Hepatocyte (in vitro differentiated cells): Measurements from ENCODE around the gene EFCAB6. TPM values are rescaled to one million over a fixed set of nuclear protein-coding genes. Genes with fewer than 3 reads are reported as not detected.

Experiments
- DNase-seq: peaks from one replicate; pipeline ENCODE4 v3.0.0-alpha.2; 2016; ENCODE audit warnings: low spot score
- H2AFZ ChIP-seq: fragments of 200-600 bp; sonication (generic); 2 replicates; pipeline ENCODE4 v1.6.0; 2016; ENCODE audit warnings: antibody characterized with exemption, mild to moderate bottlenecking
- H3K27ac ChIP-seq: fragments of 200-600 bp; sonication (generic); 2 replicates; pipeline ENCODE4 v1.5.1; 2016; ENCODE audit warnings: mild to moderate bottlenecking
- H3K27me3 ChIP-seq: fragments of 200-600 bp; sonication (generic); 2 replicates; pipeline ENCODE4 v1.6.1; 2016
- H3K36me3 ChIP-seq: fragments of 200-600 bp; sonication (generic); replicated peaks from 2 replicates; pipeline ENCODE4 v1.5.1; 2016; ENCODE audit warnings: low read depth; ENCODE audit not compliant: insufficient read depth
- H3K4me1 ChIP-seq: fragments of 200-600 bp; sonication (generic); 2 replicates; pipeline ENCODE4 v1.5.1; 2016; ENCODE audit warnings: mild to moderate bottlenecking, moderate library complexity; ENCODE audit not compliant: insufficient read depth
- H3K4me2 ChIP-seq: fragments of 200-600 bp; sonication (generic); 2 replicates; pipeline ENCODE4 v1.6.0; 2016
- H3K4me3 ChIP-seq: fragments of 200-600 bp; sonication (generic); 2 replicates; pipeline ENCODE4 v1.5.1; 2016; ENCODE audit warnings: mild to moderate bottlenecking
- H3K79me2 ChIP-seq: fragments of 200-600 bp; sonication (generic); 2 replicates; pipeline ENCODE4 v1.6.0; 2017; ENCODE audit warnings: mild to moderate bottlenecking
- H3K9me2 ChIP-seq: fragments of 200-600 bp; sonication (generic); replicated peaks from 2 replicates; pipeline ENCODE4 v1.6.0; 2017; ENCODE audit warnings: mild to moderate bottlenecking; ENCODE audit not compliant: insufficient read depth
- H3K9me3 ChIP-seq: fragments of 200-600 bp; sonication (generic); 2 replicates; pipeline ENCODE4 v1.5.1; 2016; ENCODE audit warnings: low read depth, mild to moderate bottlenecking
- H4K20me1 ChIP-seq: fragments of 200-600 bp; sonication (generic); 2 replicates; pipeline ENCODE4 v1.6.0; 2016; ENCODE audit warnings: mild to moderate bottlenecking; ENCODE audit not compliant: insufficient read depth, poor library complexity, severe bottlenecking
- EZH2 ChIP-seq: fragments of 200-600 bp; sonication (generic); IDR thresholded peaks from 2 replicates; pipeline ENCODE4 v1.6.1; 2016; ENCODE audit warnings: antibody characterized with exemption, mild to moderate bottlenecking, borderline replicate concordance
- EZH2phosphoT487 ChIP-seq: fragments of 200-600 bp; sonication (generic); IDR thresholded peaks from one replicate; pipeline ENCODE4 v1.6.1; 2018; ENCODE audit warnings: antibody characterized with exemption, mild to moderate bottlenecking, low read depth, moderate library complexity; ENCODE audit not compliant: unreplicated experiment, severe bottlenecking
- WGBS: methylation state at CpG from one replicate; pipeline ENCODE4 v1.1.6; 2016; ENCODE audit warnings: low lambda C conversion rate; ENCODE audit errors: missing lambda C conversion rate; 5-methylcytosine and 5-hydroxymethylcytosine counted together
- polyA plus RNA-seq: library from polyadenylated mRNA; unstranded; fragments of >200 nt; fragmentation: Nextera tagmentation; extraction: Ambion mirVana; gene quantifications from 2 replicates; pipeline ENCODE4 v1.2.1, GENCODE V29; 2016
- total RNA-seq: library from RNA; depleted of rRNA; stranded (reverse); fragments of >200 nt; gene quantifications from 2 replicates; pipeline ENCODE4 v1.2.3, GENCODE V29; 2014
- TF ChIP-seq, protein P1 (sequence below): fragments of 200-600 bp; sonication (generic); IDR thresholded peaks from 2 replicates; pipeline ENCODE4 v1.5.1; 2016; ENCODE audit warnings: antibody characterized with exemption, mild to moderate bottlenecking; ENCODE audit not compliant: poor library complexity

EFCAB6 gene
- total and polyA plus RNA-seq, 2 experiments from 2014 or later, result 0.59 to 2.1 TPM

- Histone ChIP-seq H4K20me1 (no peaks in the 10 kb centered on the region), H3K79me2 (no peaks in the 10 kb centered on the region), H3K4me1 (no peaks in the 10 kb centered on the region), H3K4me2 (no peak overlapping the region), H3K9me2 (no peaks in the 10 kb centered on the region), H2AFZ (no peak overlapping the region), H3K9me3 (no peaks in the 10 kb centered on the region), H3K27me3 (no peaks in the 10 kb centered on the region), H3K27ac (no peak overlapping the region), H3K36me3 (no peaks in the 10 kb centered on the region), H3K4me3 (no peak overlapping the region)
- TF ChIP-seq EZH2phosphoT487, result no peak
- DNase-seq, result no peak
- WGBS, result 80% methylated on average over 1 of the region's 1 CpG
Observed at GRCh38 chr22:43498856-43499253, 313.2 kb downstream of the EFCAB6 start.

- WGBS, result 88% methylated on average over 14 of the region's 16 CpGs
Observed at GRCh38 chr22:43497956-43498855, 313.9 kb downstream of the EFCAB6 start.

GRCh38 chr22:43493297-43493696 lies 318.8 kb downstream of the EFCAB6 start:
- Histone ChIP-seq H2AFZ (no peak overlapping the region), H3K9me2 (no peaks in the 10 kb centered on the region), H3K4me2 (no peak overlapping the region), H3K27ac (no peak overlapping the region), H3K36me3 (no peaks in the 10 kb centered on the region), H3K4me3 (no peak overlapping the region), H4K20me1 (no peaks in the 10 kb centered on the region), H3K4me1 (no peaks in the 10 kb centered on the region), H3K79me2 (no peaks in the 10 kb centered on the region), H3K27me3 (no peaks in the 10 kb centered on the region), H3K9me3 (no peaks in the 10 kb centered on the region)
- DNase-seq, result no peak
- 92% methylated on average over 5 of the region's 5 CpGs for WGBS
- TF ChIP-seq EZH2, result no peak
- TF ChIP-seq, protein P1, sequence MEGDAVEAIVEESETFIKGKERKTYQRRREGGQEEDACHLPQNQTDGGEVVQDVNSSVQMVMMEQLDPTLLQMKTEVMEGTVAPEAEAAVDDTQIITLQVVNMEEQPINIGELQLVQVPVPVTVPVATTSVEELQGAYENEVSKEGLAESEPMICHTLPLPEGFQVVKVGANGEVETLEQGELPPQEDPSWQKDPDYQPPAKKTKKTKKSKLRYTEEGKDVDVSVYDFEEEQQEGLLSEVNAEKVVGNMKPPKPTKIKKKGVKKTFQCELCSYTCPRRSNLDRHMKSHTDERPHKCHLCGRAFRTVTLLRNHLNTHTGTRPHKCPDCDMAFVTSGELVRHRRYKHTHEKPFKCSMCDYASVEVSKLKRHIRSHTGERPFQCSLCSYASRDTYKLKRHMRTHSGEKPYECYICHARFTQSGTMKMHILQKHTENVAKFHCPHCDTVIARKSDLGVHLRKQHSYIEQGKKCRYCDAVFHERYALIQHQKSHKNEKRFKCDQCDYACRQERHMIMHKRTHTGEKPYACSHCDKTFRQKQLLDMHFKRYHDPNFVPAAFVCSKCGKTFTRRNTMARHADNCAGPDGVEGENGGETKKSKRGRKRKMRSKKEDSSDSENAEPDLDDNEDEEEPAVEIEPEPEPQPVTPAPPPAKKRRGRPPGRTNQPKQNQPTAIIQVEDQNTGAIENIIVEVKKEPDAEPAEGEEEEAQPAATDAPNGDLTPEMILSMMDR, result no peak
- TF ChIP-seq EZH2phosphoT487, result no peak

More at GRCh38 chr22:43497956-43498855, 313.9 kb downstream of the EFCAB6 start:
- no peak for DNase-seq
- Histone ChIP-seq H3K36me3 (no peaks in the 10 kb centered on the region), H3K9me2 (no peaks in the 10 kb centered on the region), H3K79me2 (no peaks in the 10 kb centered on the region), H4K20me1 (no peaks in the 10 kb centered on the region), H3K4me3 (no peak overlapping the region), H3K27me3 (no peaks in the 10 kb centered on the region), H3K4me1 (no peaks in the 10 kb centered on the region), H3K9me3 (no peaks in the 10 kb centered on the region), H2AFZ (no peak overlapping the region), H3K27ac (no peak overlapping the region), H3K4me2 (no peak overlapping the region)
- TF ChIP-seq EZH2phosphoT487 (no peak), EZH2 (no peak)
- TF ChIP-seq, protein P1, result no peak

- Histone ChIP-seq H3K79me2 (no peaks in the 10 kb centered on the region), H2AFZ (no peak overlapping the region), H3K4me1 (no peaks in the 10 kb centered on the region), H3K9me2 (no peaks in the 10 kb centered on the region), H3K36me3 (no peaks in the 10 kb centered on the region), H3K4me2 (no peak overlapping the region), H4K20me1 (no peaks in the 10 kb centered on the region), H3K27me3 (no peaks in the 10 kb centered on the region), H3K27ac (no peak overlapping the region), H3K4me3 (no peak overlapping the region), H3K9me3 (no peaks in the 10 kb centered on the region)
- TF ChIP-seq EZH2phosphoT487 (no peak), EZH2 (no peak)
- TF ChIP-seq, protein P1, result no peak
- 100% methylated on average over 1 of the region's 1 CpG for whole genome bisulfite sequencing
- DNase-seq, result no peak
Observed at GRCh38 chr22:43491737-43492136, 320.4 kb downstream of the EFCAB6 start.
